Liver (tissue), 9 donors: ENCODE results near the gene ITPRID2. TPM values are rescaled to one million over a fixed set of nuclear protein-coding genes. Genes with fewer than 3 reads are reported as not detected.
"Not testable (repeated sequence)": the region's sequence is repeated elsewhere in the genome, so short reads cannot be mapped to it uniquely, and the experiment has no call there.

ENCODE experiments used
- DNase-seq: peaks from one replicate; pipeline ENCODE4 v3.0.0-alpha.2; 2017; ENCODE audit warnings: low spot score
- H3K27ac ChIP-seq, 2 donors: one replicate each; pipeline ENCODE4 v1.7.0; 2013; ENCODE audit warnings: inconsistent platforms in 2 of 2, low read length in 2 of 2, control low read depth in 1 of 2, low read depth in 1 of 2, mild to moderate bottlenecking in 1 of 2
- H3K27me3 ChIP-seq, 4 donors: one replicate each; pipeline versions ENCODE4 v1.6.1 to v1.7.0; 2013; ENCODE audit warnings: low read length in 3 of 4, inconsistent platforms in 1 of 4, mild to moderate bottlenecking in 1 of 4, moderate library complexity in 1 of 4; ENCODE audit not compliant: control insufficient read depth in 4 of 4, insufficient read depth in 4 of 4
- H3K36me3 ChIP-seq, 4 donors: one replicate each; pipeline versions ENCODE4 v1.6.1 to v1.7.0; 2013; ENCODE audit warnings: low read length in 3 of 4, mild to moderate bottlenecking in 3 of 4, low read depth in 1 of 4, moderate library complexity in 1 of 4; ENCODE audit not compliant: control insufficient read depth in 4 of 4, insufficient read depth in 3 of 4
- H3K4me1 ChIP-seq, 4 donors: one replicate each; pipeline versions ENCODE4 v1.6.1 to v1.7.0; 2013; ENCODE audit warnings: low read length in 3 of 4, mild to moderate bottlenecking in 3 of 4, moderate library complexity in 1 of 4; ENCODE audit not compliant: control insufficient read depth in 4 of 4, insufficient read depth in 4 of 4
- H3K4me3 ChIP-seq, 3 donors: one replicate each; pipeline versions ENCODE4 v1.6.1 to v1.7.0; 2013; ENCODE audit warnings: low read length in 3 of 3, control low read depth in 1 of 3, low read depth in 1 of 3, mild to moderate bottlenecking in 1 of 3
- H3K9ac ChIP-seq, 2 donors: one replicate each; pipeline ENCODE4 v1.7.0; 2013; ENCODE audit warnings: low read length in 2 of 2, mild to moderate bottlenecking in 2 of 2, moderate library complexity in 2 of 2, control low read depth in 1 of 2, low read depth in 1 of 2
- H3K9me3 ChIP-seq, 4 donors: one replicate each; pipeline versions ENCODE4 v1.6.1 to v1.7.0; 2013; ENCODE audit warnings: low read length in 3 of 4; ENCODE audit not compliant: control insufficient read depth in 4 of 4
- EGR1 ChIP-seq, 2 donors: IDR thresholded peaks; 2 replicates each; pipeline ENCODE4 v1.6.1; 2016 to 2018; ENCODE audit warnings: antibody characterized with exemption in 2 of 2, low read depth in 2 of 2
- FOXA1 ChIP-seq: IDR thresholded peaks from 2 replicates; pipeline ENCODE4 v1.6.1; 2016; ENCODE audit warnings: antibody characterized with exemption
- FOXA2 ChIP-seq: IDR thresholded peaks from 2 replicates; pipeline ENCODE4 v1.6.1; 2016; ENCODE audit warnings: antibody characterized with exemption
- GABPA ChIP-seq, 2 donors: IDR thresholded peaks in 1 of 2; conservative IDR thresholded peaks in 1 of 2; 2 replicates each; pipeline ENCODE4 v1.6.1; 2016; ENCODE audit warnings: antibody characterized with exemption in 2 of 2, mild to moderate bottlenecking in 1 of 2, moderate library complexity in 1 of 2
- HNF4A ChIP-seq, 2 donors: conservative IDR thresholded peaks; 2 replicates each; pipeline ENCODE4 v1.6.1; 2016; ENCODE audit warnings: antibody characterized with exemption in 2 of 2, mild to moderate bottlenecking in 2 of 2
- HNF4G ChIP-seq: IDR thresholded peaks from 2 replicates; pipeline ENCODE4 v1.6.1; 2016; ENCODE audit warnings: antibody characterized with exemption
- JUND ChIP-seq, 2 donors: IDR thresholded peaks; 2 replicates each; pipeline ENCODE4 v1.6.1; 2016; ENCODE audit warnings: antibody characterized with exemption in 2 of 2
- NR2F2 ChIP-seq: IDR thresholded peaks from 2 replicates; pipeline ENCODE4 v1.6.1; 2016; ENCODE audit warnings: antibody characterized with exemption
- RAD21 ChIP-seq, 2 donors: IDR thresholded peaks; 2 replicates each; pipeline ENCODE4 v1.6.1; 2016; ENCODE audit warnings: antibody characterized with exemption in 2 of 2, mild to moderate bottlenecking in 2 of 2
- REST ChIP-seq: IDR thresholded peaks from 2 replicates; pipeline ENCODE4 v1.6.1; 2016; ENCODE audit warnings: antibody characterized with exemption, mild to moderate bottlenecking
- RXRA ChIP-seq, 2 donors: IDR thresholded peaks; 2 replicates each; pipeline ENCODE4 v1.6.1; 2017 to 2018; ENCODE audit warnings: antibody characterized with exemption in 2 of 2, mild to moderate bottlenecking in 1 of 2
- SP1 ChIP-seq: IDR thresholded peaks from 2 replicates; pipeline ENCODE4 v1.6.1; 2018; ENCODE audit warnings: antibody characterized with exemption, mild to moderate bottlenecking
- TAF1 ChIP-seq: conservative IDR thresholded peaks from 2 replicates; pipeline ENCODE4 v1.6.1; 2016; ENCODE audit warnings: antibody characterized with exemption, mild to moderate bottlenecking
- YY1 ChIP-seq: IDR thresholded peaks from 2 replicates; pipeline ENCODE4 v1.6.1; 2016; ENCODE audit warnings: antibody characterized with exemption, mild to moderate bottlenecking
- ZBTB33 ChIP-seq: IDR thresholded peaks from 2 replicates; pipeline ENCODE4 v1.6.1; 2016; ENCODE audit warnings: antibody characterized with exemption
- WGBS: extraction: QIAGEN DNeasy Blood & Tissue Kit; methylation state at CpG from one replicate; pipeline ENCODE4 v1.1.7; 2013; 5-methylcytosine and 5-hydroxymethylcytosine counted together
- polyA plus RNA-seq, 2 donors: library from polyadenylated mRNA; stranded (reverse) in 1 of 2; unstranded in 1 of 2; fragments of 200-250 nt in 1 of 2; fragments of >200 nt in 1 of 2; fragmentation: Nextera tagmentation in 1 of 2; extraction: Ambion mirVana in 1 of 2; gene quantifications; one replicate each; pipeline versions ENCODE4 v1.2.1 to v1.2.3, GENCODE V29; 2013 to 2015
- total RNA-seq, 2 donors: library from RNA; depleted of rRNA; stranded (reverse); fragments of >200 nt; gene quantifications; one replicate each; pipeline ENCODE4 v1.2.3, GENCODE V29; 2014
- TF ChIP-seq, protein P1 (sequence below): IDR thresholded peaks from 2 replicates; pipeline ENCODE4 v1.6.1; 2016; ENCODE audit warnings: antibody characterized with exemption
- TF ChIP-seq, protein P2 (sequence below): IDR thresholded peaks from 2 replicates; pipeline ENCODE4 v1.6.1; 2016; ENCODE audit warnings: antibody characterized with exemption
- TF ChIP-seq, protein P3 (sequence below): fragments of 150-350 bp; IDR thresholded peaks from 2 replicates; pipeline ENCODE4 v1.5.1; 2017; ENCODE audit warnings: improper control_type of control experiment, low read depth, low read length; ENCODE audit not compliant: missing input control
- donor health status: healthy.
- donor health status: healthy.
- donor health status: healthy.
- donor health status: healthy.
- donor health status: healthy.

ITPRID2 gene
- total and polyA plus RNA-seq, 4 donors = 31.2 to 145 (median 55.1) TPM

GRCh38 chr2:181955010-181955409, 63.5 kb downstream of the ITPRID2 start:
- 67% methylated on average over 1 of the region's 1 CpG for WGBS
- Histone ChIP-seq H3K9ac (no peak overlapping the region), H3K36me3 (no peaks in the 10 kb centered on the region), H3K9me3 (no peaks in the 10 kb centered on the region), H3K27ac (no peak overlapping the region), H3K4me1 (peaks cover 0 to 5% (median 3%) of the 10 kb centered on the region in 4 donors), H3K27me3 (no peaks in the 10 kb centered on the region), H3K4me3 (peak overlapping the region in 2 of 3 donors; percentile 62 to 65)
- no peak for DNase-seq
- TF ChIP-seq, protein P1, sequence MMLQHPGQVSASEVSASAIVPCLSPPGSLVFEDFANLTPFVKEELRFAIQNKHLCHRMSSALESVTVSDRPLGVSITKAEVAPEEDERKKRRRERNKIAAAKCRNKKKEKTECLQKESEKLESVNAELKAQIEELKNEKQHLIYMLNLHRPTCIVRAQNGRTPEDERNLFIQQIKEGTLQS = no peak
- no peak for TF ChIP-seq SP1
- TF ChIP-seq, protein P2, sequence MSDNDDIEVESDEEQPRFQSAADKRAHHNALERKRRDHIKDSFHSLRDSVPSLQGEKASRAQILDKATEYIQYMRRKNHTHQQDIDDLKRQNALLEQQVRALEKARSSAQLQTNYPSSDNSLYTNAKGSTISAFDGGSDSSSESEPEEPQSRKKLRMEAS = no peak
- TF ChIP-seq RXRA (IDR thresholded peaks at IDR 0.05) = no peak
- TF ChIP-seq HNF4A (conservative IDR thresholded peaks at IDR 0.05) = no peak
- TF ChIP-seq HNF4G = no peak
- TF ChIP-seq RAD21 (IDR thresholded peaks at IDR 0.05) = no peak
- no peak for TF ChIP-seq EGR1 (IDR thresholded peaks at IDR 0.05; ENCODE audit: low read depth in 2 of 2)
- TF ChIP-seq ZBTB33 = no peak
- TF ChIP-seq GABPA (IDR thresholded peaks at IDR 0.05 in 1 of 2, conservative IDR thresholded peaks at IDR 0.05 in 1 of 2) = no peak
- TF ChIP-seq JUND (IDR thresholded peaks at IDR 0.05) = no peak
- no peak for TF ChIP-seq YY1
- TF ChIP-seq TAF1 = no peak
- TF ChIP-seq FOXA1 = no peak
- no peak for TF ChIP-seq NR2F2
- no peak for TF ChIP-seq FOXA2
- TF ChIP-seq, protein P3, sequence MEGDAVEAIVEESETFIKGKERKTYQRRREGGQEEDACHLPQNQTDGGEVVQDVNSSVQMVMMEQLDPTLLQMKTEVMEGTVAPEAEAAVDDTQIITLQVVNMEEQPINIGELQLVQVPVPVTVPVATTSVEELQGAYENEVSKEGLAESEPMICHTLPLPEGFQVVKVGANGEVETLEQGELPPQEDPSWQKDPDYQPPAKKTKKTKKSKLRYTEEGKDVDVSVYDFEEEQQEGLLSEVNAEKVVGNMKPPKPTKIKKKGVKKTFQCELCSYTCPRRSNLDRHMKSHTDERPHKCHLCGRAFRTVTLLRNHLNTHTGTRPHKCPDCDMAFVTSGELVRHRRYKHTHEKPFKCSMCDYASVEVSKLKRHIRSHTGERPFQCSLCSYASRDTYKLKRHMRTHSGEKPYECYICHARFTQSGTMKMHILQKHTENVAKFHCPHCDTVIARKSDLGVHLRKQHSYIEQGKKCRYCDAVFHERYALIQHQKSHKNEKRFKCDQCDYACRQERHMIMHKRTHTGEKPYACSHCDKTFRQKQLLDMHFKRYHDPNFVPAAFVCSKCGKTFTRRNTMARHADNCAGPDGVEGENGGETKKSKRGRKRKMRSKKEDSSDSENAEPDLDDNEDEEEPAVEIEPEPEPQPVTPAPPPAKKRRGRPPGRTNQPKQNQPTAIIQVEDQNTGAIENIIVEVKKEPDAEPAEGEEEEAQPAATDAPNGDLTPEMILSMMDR = no peak
- TF ChIP-seq REST = no peak

DNA sequence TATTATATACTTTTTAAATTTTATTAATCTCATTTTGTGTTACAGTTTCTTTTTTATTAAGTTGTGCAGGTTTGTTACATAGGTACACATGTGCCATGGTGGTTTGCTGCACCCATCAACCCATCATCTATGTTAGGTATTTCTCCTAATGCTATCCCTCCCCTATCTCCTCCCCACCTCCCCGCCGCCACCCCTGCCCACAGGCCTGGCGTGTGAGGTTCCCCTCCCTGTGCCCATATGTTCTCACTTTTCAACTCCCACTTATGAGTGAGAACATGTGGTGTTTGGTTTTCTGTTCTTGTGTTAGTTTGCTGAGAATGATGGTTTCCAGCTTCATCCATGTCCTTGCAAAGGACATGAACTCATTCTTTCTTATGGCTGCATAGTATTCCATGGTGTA, 64.3 kb downstream of the ITPRID2 start:
- H3K36me3 ChIP-seq, H3K4me1 ChIP-seq, H3K4me3 ChIP-seq, H3K27ac ChIP-seq, H3K27me3 ChIP-seq, H3K9ac ChIP-seq, DNase-seq, H3K9me3 ChIP-seq: not testable (repeated sequence)
- 98% methylated on average over 3 of the region's 3 CpGs for WGBS
